Embryonic facial prominence (tissue), 1 donor: ENCODE data around the gene LY6G5C.
"Not testable (repeated sequence)": the region's sequence is repeated elsewhere in the genome, so short reads cannot be mapped to it uniquely, and the experiment has no call there.

Source experiments
- DNase-seq: peaks from one replicate; pipeline ENCODE4 v3.0.0-alpha.2; 2016; ENCODE audit errors: extremely low spot score

LY6G5C gene

DNA sequence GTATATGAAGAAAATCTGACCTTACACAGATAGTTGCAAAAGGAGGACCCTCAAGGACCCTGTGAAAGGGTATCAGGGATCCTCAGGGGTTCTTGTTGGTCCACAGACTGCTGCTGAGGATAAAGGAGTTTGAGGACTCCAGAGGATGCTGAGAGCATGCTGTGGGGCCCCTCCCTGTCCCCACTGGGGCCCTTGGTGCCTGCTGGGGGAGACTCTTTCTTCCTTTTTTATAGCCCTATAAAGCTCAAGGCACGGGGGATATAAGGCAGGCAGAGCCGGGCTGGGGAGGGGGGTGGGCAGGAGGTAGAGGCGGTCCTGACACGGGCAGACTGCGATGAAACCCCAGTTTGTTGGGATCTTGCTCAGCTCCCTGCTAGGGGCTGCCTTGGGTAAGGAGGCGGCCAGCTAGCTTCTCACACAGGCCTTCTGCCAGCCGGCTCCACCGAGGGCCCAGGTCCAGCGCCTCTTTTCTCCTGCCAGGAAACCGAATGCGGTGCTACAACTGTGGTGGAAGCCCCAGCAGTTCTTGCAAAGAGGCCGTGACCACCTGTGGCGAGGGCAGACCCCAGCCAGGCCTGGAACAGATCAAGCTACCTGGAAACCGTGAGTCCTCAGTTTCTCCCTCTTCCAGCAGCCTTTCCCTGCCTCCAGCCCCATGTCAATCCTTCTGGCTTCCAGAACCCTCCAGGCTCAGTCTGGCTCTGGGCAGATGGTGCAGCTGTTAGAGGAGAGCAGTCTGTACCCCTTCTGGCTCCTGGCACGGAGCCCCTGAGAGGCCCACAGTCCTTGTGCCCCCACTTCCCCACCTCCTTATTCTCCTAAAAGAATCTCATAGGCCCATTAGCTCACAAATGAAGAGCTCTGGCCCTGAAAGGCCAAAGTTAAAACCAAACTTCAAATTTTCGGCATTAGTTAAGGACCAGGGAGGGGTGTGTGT, 34.4 kb upstream of the LY6G5C start, which contains the start of gene LY6G6D:
Gene LY6G6D, plus strand, starts transcription at position 327 of the 937 bp plus-strand sequence. Its CDS starts 8 bp downstream, at position 335.
- no peak for DNase-seq

DNA sequence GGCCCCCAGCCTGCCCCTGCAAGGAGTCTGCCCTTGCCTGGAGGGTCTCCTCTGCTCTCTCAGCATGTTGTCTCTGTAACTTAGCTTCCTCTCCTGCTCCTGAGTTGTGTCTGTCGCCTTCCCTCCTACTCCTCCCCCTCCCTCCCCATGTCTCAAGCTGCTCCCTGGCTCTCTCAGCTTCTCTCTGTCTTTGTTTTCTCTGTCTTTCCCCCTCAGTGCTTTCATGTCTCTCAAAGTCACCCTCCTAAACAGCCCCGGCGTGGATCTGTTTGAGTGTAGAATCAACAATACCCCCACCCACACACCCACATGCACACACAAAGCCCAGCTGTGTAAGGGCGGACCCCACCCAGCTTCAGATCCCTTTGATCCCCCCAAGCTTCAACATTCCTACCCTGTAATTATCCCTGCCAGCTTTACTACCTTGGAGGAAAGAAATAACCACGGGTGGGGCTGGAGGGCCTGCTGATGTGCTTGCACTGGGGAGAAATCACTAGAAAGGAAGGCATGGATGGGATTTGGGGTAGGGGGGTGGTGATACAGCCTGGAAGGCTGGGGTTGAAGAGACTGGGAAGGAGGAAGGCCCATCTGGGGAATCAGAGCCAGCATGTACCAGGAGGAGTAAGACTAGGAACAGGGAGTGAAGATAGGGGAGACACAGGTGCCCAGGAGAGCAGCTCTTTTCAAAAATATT, 33.3 kb upstream of the LY6G5C start:
- DNase-seq, result peak; percentile 29

GRCh38 chr6:31713465-31713864, 32.6 kb upstream of the LY6G5C start:
- DNase-seq, result no peak

DNA sequence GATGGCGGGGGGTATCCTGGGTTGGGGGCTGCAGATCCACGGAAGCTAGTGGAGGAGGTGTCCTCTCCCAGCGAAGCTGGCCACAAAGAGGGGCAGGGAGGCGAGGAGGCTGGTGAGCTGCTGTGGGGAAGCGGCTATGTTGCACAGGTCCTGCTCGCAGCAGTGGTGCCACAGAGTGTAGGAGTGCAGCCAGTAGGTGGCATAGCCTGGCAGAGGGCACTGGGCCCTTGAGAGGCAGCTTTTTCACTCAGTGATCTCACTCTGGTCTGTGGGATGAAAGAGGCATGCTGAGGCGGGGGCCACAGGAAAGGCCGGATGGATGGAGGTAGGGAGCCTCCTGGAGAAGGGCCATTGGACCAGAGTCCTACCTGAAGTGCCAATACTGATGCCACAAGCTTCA, 31.4 kb upstream of the LY6G5C start:
- no peak for DNase-seq

DNA sequence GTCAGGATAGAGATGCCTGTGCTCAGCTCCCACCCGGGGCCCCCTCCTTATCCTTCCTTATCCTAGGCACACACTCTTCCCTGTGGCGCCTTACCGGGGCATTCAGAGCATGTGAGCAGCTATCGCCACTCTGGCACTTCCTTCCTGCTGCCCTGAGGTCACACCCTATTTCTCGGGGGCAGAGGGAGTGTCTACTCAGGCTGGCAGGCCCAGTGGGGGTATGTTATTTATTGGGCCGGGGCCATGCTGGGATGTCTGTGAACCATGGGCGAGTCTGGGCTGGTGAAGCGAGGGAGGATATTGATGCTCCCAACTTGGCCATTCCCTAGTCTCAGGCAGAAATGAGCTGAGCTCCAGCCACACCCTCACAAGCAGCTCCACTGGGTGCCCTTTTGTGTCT, 30.4 kb upstream of the LY6G5C start:
- DNase-seq, result no peak

DNA sequence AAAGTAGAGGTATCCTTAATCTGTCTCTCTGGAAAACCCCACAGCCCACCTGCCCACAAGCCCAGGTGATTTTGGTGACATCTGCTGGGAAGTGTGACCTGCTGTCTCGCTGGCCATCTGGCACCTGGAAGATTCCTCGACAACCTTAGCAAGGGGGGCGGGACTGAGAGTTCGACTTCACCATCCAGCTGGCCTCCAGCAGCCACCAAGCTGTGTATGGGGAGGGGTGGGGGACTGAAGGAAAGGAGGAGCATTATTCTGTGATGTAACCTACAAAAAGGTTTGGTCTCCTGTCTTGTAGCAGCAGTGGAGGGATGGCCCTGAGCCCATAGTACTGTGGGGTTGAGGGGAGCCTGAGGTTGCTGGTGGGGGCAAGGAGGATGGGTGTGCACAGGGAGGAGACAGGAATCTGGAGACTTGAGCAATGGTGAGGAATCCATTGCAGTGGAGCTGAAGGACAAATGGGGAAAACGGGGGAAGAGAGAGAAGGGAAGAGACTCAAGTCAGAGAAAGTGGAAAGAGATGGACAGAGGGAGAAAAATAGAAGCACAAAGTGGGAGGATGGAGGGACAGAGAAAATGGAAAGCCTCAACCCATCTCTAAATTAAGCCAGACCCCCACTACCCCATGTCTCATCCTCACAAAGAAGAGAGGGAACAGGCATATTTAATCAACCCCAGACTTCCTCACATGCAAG, 29.8 kb upstream of the LY6G5C start:
- DNase-seq, result no peak

- not testable (repeated sequence) for DNase-seq
These were observed 28.3 kb upstream of the LY6G5C start for GRCh38 chr6:31709157-31709556.

GRCh38 chr6:31708224-31708623, 27.4 kb upstream of the LY6G5C start:
- no peak for DNase-seq

DNA sequence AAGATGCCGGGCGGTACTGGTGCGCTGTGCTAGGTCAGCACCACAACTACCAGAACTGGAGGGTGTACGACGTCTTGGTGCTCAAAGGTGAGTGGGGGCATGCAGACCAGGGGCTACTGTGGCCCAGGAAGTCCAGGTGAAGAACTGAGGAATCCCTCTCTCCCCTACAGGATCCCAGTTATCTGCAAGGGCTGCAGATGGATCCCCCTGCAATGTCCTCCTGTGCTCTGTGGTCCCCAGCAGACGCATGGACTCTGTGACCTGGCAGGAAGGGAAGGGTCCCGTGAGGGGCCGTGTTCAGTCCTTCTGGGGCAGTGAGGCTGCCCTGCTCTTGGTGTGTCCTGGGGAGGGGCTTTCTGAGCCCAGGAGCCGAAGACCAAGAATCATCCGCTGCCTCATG, 26.8 kb upstream of the LY6G5C start:
- DNase-seq, result no peak

GRCh38 chr6:31706599-31706998, 25.7 kb upstream of the LY6G5C start, which contains the start of gene LY6G6F:
Gene LY6G6F, plus strand, starts transcription at chr6:31706866. Its CDS starts 41 bp downstream, at chr6:31706907.
- no peak for DNase-seq

GRCh38 chr6:31705931-31706330, 25.1 kb upstream of the LY6G5C start:
- DNase-seq, result no peak

GRCh38 chr6:31702819-31703716, 22.2 kb upstream of the LY6G5C start, which contains the start of gene ABHD16A:
Gene ABHD16A, minus strand, starts transcription at chr6:31703324. Its CDS starts 43 bp downstream, at chr6:31703281.
- DNase-seq, result peak; percentile 97

- DNase-seq, result no peak
These were observed 21.5 kb upstream of the LY6G5C start for GRCh38 chr6:31702405-31702818.

DNA sequence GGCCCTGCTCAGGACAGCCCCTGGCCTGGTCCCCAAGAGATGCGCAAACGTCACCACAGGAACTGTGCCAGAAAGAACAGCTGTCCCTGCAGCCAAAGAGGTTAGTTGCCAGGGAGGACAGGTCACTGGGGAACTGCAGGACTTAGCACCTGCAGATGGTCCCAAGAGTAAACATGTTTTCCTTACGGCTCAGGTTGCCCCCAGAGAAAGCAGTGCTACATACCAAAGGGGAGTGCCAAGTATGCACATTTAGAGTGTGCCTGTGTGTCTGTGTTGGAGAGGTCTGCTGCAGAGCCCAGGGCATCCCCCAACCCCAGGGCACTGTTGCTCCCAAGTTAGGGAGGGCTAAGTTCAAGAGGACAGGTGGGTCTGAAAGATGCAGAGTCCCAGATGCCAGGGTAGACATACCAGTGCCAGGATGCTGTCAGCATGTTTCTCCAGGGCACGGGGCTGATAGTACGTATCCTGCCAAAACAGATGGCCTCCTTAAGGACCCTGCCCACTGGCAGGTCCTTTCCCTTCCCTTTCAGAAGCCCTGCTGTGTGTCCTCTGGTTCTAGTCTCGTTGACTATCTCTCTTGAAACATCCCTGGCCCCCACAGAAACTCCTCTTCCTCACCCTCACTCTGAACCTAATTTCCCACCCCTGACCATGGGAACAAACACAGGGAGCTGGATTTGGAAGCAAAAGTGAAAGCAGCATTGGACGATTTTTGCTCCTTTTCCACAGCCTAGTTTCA, 21.0 kb upstream of the LY6G5C start:
- no peak for DNase-seq

- DNase-seq, result no peak
These were observed 20.0 kb upstream of the LY6G5C start for GRCh38 chr6:31700740-31701401.

GRCh38 chr6:31697555-31697954, 16.7 kb upstream of the LY6G5C start:
- DNase-seq, result no peak

DNA sequence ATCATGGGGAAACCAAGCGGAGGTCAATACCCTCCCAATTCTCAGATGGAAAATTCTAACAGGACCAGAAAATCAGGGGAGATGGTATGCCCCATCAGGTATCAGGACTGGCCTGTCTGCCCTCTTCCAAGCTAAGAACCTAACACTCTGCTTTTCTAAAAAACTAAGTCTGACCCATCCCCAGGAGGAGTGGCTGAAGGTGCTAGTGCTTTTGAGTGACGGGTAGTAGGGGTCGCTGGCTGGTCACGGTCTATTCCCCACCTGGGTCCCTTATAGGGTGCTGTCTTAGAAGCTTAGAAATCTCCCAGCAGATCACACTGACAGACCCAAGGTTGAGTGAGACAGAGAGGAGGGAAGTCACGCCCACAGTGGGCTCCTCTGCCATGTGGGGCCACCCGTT, 12.7 kb upstream of the LY6G5C start:
- DNase-seq, result no peak

DNA sequence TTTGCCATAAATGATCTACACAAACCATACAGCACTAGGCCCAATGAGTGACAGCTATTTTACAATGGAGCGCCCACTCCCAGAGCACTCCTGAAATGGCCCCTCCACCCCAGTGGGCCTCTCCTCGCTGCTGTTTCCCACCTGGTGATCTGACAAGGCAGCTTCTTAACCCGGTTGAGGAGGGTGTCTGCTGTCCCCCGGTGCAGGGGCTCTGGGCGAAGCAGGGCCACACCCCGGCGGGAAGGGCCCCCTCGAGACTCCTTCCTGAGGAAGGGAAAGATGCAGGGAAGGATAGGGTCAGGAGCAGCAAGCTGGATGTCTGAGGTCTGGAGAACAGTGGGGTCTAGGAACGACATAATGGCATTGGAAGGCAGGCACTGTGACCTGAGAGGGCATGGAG, 12.0 kb upstream of the LY6G5C start:
- DNase-seq, result no peak

DNA sequence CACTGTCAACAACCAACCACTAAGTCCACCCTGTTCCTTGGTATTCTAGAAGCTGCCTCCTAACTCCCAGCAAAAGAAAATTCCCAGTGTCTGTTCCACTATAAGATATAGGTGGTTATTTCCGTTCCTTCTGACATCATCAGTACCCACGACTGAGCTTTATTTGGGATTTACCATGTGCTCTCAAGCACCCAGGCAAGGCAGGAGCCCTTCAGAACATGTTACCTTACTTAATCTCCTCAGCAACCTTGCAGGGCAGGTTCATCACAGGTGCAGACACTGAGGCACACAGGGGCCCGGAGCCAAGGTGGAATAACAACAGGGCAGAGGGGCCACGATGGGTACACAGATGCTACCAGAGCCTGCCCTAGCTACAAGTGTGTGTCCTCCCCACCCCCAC, 11.5 kb upstream of the LY6G5C start:
- DNase-seq, result no peak
